ENCODE results near the gene CCDC17.

The CCDC17 gene

DNA sequence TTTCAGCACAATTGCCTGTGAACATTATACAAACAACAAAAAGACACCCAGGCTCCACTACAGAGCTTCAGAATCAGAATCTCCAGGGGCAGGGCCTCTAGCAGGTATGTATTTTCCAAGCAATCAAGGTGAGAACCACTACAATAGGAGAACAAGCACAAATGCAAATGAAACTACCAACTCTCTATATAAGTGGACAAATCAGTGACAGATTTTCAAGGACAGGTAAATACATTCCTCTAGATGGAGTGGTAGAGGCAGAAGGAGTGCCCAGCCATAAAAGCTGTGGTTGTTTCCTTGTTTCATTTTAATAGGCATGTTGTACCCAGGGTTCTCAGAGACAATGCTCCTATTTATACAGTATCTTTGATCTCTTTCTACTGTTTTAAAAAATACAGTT is 20.1 kb upstream of the CCDC17 start:
- DNase-seq (ENCODE audit: low spot score): no peak

DNA sequence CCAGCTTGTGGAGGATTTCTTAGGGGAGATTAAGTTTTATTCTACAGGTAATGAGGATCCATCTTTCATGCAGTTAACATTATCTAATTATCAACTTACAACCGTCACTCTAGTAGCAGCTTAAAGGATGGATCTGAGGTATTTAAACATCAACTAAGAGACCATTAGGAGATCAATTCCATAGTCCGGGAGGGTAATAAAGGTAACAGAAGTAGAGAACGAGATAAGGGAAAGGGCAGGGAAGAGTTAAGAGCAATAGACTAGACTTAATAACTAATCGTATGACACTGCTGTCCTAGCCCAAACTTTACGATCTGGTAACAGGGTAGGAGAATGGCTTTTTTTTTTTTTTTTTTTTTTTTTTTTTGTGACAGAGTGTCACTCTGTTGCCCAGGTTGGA is 19.5 kb upstream of the CCDC17 start:
- TF ChIP-seq, protein P1, sequence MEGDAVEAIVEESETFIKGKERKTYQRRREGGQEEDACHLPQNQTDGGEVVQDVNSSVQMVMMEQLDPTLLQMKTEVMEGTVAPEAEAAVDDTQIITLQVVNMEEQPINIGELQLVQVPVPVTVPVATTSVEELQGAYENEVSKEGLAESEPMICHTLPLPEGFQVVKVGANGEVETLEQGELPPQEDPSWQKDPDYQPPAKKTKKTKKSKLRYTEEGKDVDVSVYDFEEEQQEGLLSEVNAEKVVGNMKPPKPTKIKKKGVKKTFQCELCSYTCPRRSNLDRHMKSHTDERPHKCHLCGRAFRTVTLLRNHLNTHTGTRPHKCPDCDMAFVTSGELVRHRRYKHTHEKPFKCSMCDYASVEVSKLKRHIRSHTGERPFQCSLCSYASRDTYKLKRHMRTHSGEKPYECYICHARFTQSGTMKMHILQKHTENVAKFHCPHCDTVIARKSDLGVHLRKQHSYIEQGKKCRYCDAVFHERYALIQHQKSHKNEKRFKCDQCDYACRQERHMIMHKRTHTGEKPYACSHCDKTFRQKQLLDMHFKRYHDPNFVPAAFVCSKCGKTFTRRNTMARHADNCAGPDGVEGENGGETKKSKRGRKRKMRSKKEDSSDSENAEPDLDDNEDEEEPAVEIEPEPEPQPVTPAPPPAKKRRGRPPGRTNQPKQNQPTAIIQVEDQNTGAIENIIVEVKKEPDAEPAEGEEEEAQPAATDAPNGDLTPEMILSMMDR (IDR thresholded peaks at IDR 0.05; ENCODE audit: poor library complexity, severe bottlenecking): no peak
- ATAC-seq (ENCODE audit: low read depth) (no peak), DNase-seq (ENCODE audit: low spot score) (no peak)
- Histone ChIP-seq H3K4me1 (ENCODE audit: insufficient read depth, poor library complexity, severe bottlenecking) (no peaks in the 10 kb centered on the region), H3K4me3 (ENCODE audit: severe bottlenecking) (no peak overlapping the region), H3K36me3 (ENCODE audit: low read depth) (peaks cover 78% of the 10 kb centered on the region), H3K27ac (ENCODE audit: poor library complexity, severe bottlenecking) (no peak overlapping the region), H3K27me3 (ENCODE audit: insufficient read depth, poor library complexity, severe bottlenecking) (no peaks in the 10 kb centered on the region), H3K9me3 (ENCODE audit: severe bottlenecking) (no peaks in the 10 kb centered on the region)

More for the DNA sequence above, 20.1 kb upstream of the CCDC17 start:
- Histone ChIP-seq H3K4me1 (ENCODE audit: insufficient read depth, poor library complexity, severe bottlenecking) (no peaks in the 10 kb centered on the region), H3K27ac (ENCODE audit: poor library complexity, severe bottlenecking) (no peak overlapping the region), H3K36me3 (ENCODE audit: low read depth) (peaks cover 78% of the 10 kb centered on the region), H3K27me3 (ENCODE audit: insufficient read depth, poor library complexity, severe bottlenecking) (no peaks in the 10 kb centered on the region), H3K9me3 (ENCODE audit: severe bottlenecking) (no peaks in the 10 kb centered on the region), H3K4me3 (ENCODE audit: severe bottlenecking) (no peak overlapping the region)
- ATAC-seq (ENCODE audit: low read depth): peak; percentile 52; the same call in 2 of the 3 replicates
- TF ChIP-seq, protein P1 (IDR thresholded peaks at IDR 0.05; ENCODE audit: poor library complexity, severe bottlenecking): peak; percentile 29

DNA sequence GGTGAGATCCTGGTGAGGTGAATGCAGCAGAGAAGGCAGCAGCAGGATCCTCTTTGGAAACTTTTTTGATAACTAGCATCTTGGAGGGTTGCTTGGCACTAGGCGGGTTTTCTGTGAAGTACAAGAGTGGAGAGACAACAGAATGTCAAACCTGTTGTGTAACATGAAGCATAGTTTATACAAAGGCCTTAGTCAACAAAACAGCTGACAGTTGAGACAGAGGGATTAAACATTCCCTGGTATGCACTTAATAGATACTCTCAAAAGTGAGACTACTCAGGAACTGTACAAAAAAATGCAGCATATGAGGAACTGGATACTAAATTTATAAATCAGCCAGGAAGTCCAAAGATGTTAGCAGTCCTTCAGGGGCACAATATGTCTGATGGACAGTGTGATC is 16.4 kb upstream of the CCDC17 start:
- no peak for DNase-seq (ENCODE audit: low spot score)
- no peaks in the 10 kb centered on the region for H3K9me3 ChIP-seq (ENCODE audit: severe bottlenecking)
- H3K4me1 ChIP-seq (ENCODE audit: insufficient read depth, poor library complexity, severe bottlenecking): no peaks in the 10 kb centered on the region
- H3K27ac ChIP-seq (ENCODE audit: poor library complexity, severe bottlenecking): no peak overlapping the region
- peaks cover 90% of the 10 kb centered on the region for H3K36me3 ChIP-seq (ENCODE audit: low read depth)
- no peak for ATAC-seq (ENCODE audit: low read depth)
- TF ChIP-seq, protein P1 (IDR thresholded peaks at IDR 0.05; ENCODE audit: poor library complexity, severe bottlenecking): no peak
- no peak overlapping the region for H3K4me3 ChIP-seq (ENCODE audit: severe bottlenecking)
- H3K27me3 ChIP-seq (ENCODE audit: insufficient read depth, poor library complexity, severe bottlenecking): no peaks in the 10 kb centered on the region

DNA sequence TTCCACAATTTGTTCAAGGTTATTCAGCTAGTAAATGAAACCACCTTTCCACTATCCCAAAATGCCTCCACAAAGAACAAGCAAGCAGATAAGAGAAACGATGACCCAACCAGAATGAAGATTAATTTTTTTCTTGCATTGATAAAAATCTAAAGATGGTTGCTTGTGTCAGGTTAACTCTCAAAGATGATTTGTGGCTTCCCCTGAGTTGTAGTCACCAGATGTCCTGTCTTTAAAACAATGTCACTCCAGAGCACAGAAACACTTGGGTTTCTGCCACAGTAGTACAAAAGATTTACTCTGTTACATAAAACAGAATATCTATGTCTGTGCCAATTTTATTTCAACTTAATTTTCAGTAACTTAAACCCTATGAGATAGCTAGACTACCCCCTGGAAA is 11.4 kb upstream of the CCDC17 start:
- Histone ChIP-seq H3K36me3 (ENCODE audit: low read depth) (peaks cover 91% of the 10 kb centered on the region), H3K4me1 (ENCODE audit: insufficient read depth, poor library complexity, severe bottlenecking) (no peaks in the 10 kb centered on the region), H3K9me3 (ENCODE audit: severe bottlenecking) (no peaks in the 10 kb centered on the region), H3K27ac (ENCODE audit: poor library complexity, severe bottlenecking) (no peak overlapping the region), H3K27me3 (ENCODE audit: insufficient read depth, poor library complexity, severe bottlenecking) (no peaks in the 10 kb centered on the region), H3K4me3 (ENCODE audit: severe bottlenecking) (no peak overlapping the region)
- no peak for ATAC-seq (ENCODE audit: low read depth)
- TF ChIP-seq, protein P1 (IDR thresholded peaks at IDR 0.05; ENCODE audit: poor library complexity, severe bottlenecking): no peak
- DNase-seq (ENCODE audit: low spot score): no peak

DNA sequence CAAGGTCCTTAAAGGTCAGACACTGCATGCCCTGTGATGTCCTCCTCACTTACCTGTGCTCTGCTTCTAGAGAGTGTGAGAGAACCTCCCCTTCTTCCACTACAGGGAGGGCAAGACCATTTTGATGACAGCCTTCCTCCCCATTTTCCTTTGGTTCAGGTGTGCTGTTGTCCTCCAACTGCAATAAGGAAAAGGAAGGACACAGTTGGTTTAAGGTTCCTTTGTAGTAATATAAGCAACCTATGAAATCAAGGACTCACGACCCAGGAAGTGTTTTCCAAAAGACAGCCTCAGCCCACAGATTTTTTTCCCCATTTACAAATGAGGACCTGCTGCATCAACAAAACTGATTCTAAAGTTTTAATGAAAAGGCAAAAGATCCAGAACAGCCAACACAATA is 6.6 kb upstream of the CCDC17 start:
- ATAC-seq (ENCODE audit: low read depth): no peak
- H3K36me3 ChIP-seq (ENCODE audit: low read depth): peaks cover 80% of the 10 kb centered on the region
- H3K27ac ChIP-seq (ENCODE audit: poor library complexity, severe bottlenecking): no peak overlapping the region

More for the DNA sequence above, 6.6 kb upstream of the CCDC17 start:
- TF ChIP-seq, protein P1 (IDR thresholded peaks at IDR 0.05; ENCODE audit: poor library complexity, severe bottlenecking): no peak
- no peak for DNase-seq (ENCODE audit: low spot score)
- no peaks in the 10 kb centered on the region for H3K4me1 ChIP-seq (ENCODE audit: insufficient read depth, poor library complexity, severe bottlenecking)
- H3K4me3 ChIP-seq (ENCODE audit: severe bottlenecking): no peak overlapping the region
- H3K27me3 ChIP-seq (ENCODE audit: insufficient read depth, poor library complexity, severe bottlenecking): no peaks in the 10 kb centered on the region
- no peaks in the 10 kb centered on the region for H3K9me3 ChIP-seq (ENCODE audit: severe bottlenecking)
